Esophagus squamous epithelium (tissue), 4 donors: ENCODE results near the gene ETV2.

Source experiments
- POLR2A ChIP-seq, 4 donors: fragments of 450-650 bp; IDR thresholded peaks; one replicate each; pipeline ENCODE4 v1.6.1; 2017; ENCODE audit warnings: antibody characterized with exemption in 4 of 4, mild to moderate bottlenecking in 4 of 4, moderate library complexity in 3 of 4
- TF ChIP-seq, protein P1 (sequence below), 6 experiments: fragments of 450-650 bp in 4 of 6; fragments of 200-600 bp in 2 of 6; sonication (generic) in 2 of 6; IDR thresholded peaks; one replicate each; pipeline ENCODE4 v1.5.1; 2016 to 2019; ENCODE audit warnings: antibody characterized with exemption in 6 of 6, mild to moderate bottlenecking in 4 of 6, moderate library complexity in 4 of 6

DNA sequence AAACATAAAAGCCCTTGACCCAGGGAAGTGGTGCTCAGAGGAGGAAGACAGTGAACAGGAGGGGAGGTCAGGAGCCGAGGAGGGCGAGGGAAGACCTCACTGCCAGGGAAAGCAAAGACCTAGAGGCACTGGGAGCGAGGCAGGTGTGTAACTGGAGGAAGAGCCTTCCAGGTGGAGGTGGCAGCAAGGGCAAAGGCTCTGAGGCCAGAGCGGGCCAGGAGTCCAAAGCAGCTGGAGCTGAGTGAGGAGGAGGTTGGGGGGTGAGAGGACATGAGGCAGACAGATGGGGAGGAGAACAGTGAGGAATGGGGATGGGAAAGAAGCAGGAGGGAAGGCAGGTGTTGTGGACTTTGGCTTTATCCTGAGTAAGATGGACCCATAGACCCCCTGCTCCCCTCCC is 28.4 kb downstream of the ETV2 start:
- TF ChIP-seq, protein P1, sequence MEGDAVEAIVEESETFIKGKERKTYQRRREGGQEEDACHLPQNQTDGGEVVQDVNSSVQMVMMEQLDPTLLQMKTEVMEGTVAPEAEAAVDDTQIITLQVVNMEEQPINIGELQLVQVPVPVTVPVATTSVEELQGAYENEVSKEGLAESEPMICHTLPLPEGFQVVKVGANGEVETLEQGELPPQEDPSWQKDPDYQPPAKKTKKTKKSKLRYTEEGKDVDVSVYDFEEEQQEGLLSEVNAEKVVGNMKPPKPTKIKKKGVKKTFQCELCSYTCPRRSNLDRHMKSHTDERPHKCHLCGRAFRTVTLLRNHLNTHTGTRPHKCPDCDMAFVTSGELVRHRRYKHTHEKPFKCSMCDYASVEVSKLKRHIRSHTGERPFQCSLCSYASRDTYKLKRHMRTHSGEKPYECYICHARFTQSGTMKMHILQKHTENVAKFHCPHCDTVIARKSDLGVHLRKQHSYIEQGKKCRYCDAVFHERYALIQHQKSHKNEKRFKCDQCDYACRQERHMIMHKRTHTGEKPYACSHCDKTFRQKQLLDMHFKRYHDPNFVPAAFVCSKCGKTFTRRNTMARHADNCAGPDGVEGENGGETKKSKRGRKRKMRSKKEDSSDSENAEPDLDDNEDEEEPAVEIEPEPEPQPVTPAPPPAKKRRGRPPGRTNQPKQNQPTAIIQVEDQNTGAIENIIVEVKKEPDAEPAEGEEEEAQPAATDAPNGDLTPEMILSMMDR (IDR thresholded peaks at IDR 0.05) = no peak
- TF ChIP-seq POLR2A (IDR thresholded peaks at IDR 0.05) = no peak
